B cell (primary cell): Measurements from ENCODE around the gene FOXN3. TPM values are rescaled to one million over a fixed set of nuclear protein-coding genes. Genes with fewer than 3 reads are reported as not detected.
A peak's percentile ranks its signal among the peaks of the same experiment; 100 is the strongest.

Experiments
- ATAC-seq: fragments of 200-7000 bp; cut with Tn5 transposase; one replicate; pipeline ENCODE4 v1.10.0; 2021; ENCODE audit warnings: low read depth, mild to moderate bottlenecking, moderate number of reproducible peaks, moderate library complexity
- CTCF ChIA-PET: fragments of 350-600 bp; sonication (Branson Sonifier 250); formaldehyde crosslinking; loops from one replicate; lab custom pipeline; 2021; ENCODE audit warnings: antibody characterized with exemption, inconsistent platforms; lab: Charles Lee
- POLR2A ChIA-PET: fragments of 350-600 bp; sonication (Branson Sonifier 250); formaldehyde crosslinking; loops from one replicate; lab custom pipeline; 2021; ENCODE audit warnings: antibody characterized with exemption; lab: Charles Lee
- DNase-seq: peaks from one replicate; pipeline ENCODE4 v3.0.0; 2013
- H2AFZ ChIP-seq: 2 replicates; pipeline ENCODE4 v1.6.1; 2012; ENCODE audit warnings: mild to moderate bottlenecking, low read depth, low read length; ENCODE audit not compliant: insufficient read depth, poor library complexity, severe bottlenecking
- H3K27ac ChIP-seq, 2 donors: 1 replicate in 1 of 2; 2 replicates in 1 of 2; pipeline ENCODE4 v1.5.1; 2012 to 2013; ENCODE audit warnings: low read length in 2 of 2, mild to moderate bottlenecking in 2 of 2, moderate library complexity in 1 of 2
- H3K27me3 ChIP-seq, 4 experiments: fragments of 200-600 bp in 1 of 4; sonication (generic) in 1 of 4; replicated peaks in 1 of 4; 1 replicate in 2 of 4; 2 replicates in 2 of 4; pipeline versions ENCODE4 v1.6.1 to v1.7.0; 2013 to 2016; ENCODE audit warnings: low read length in 3 of 4, mild to moderate bottlenecking in 2 of 4, mixed read lengths in 1 of 4, moderate library complexity in 1 of 4; ENCODE audit not compliant: insufficient read depth in 4 of 4, control insufficient read depth in 3 of 4; ENCODE audit errors: control extremely low read depth in 1 of 4
- H3K36me3 ChIP-seq, 2 experiments: replicated peaks in 1 of 2; 1 replicate in 1 of 2; 2 replicates in 1 of 2; pipeline versions ENCODE4 v1.6.1 to v1.7.1; 2013; ENCODE audit warnings: low read length in 1 of 2; ENCODE audit not compliant: insufficient read depth in 2 of 2, control insufficient read depth in 1 of 2; ENCODE audit errors: control extremely low read depth in 1 of 2, extremely low read depth in 1 of 2
- H3K4me1 ChIP-seq, 2 donors: fragments of 200-600 bp in 1 of 2; sonication (generic) in 1 of 2; 1 replicate in 1 of 2; 2 replicates in 1 of 2; pipeline versions ENCODE4 v1.5.1 to v1.6.1; 2013 to 2017; ENCODE audit warnings: low read length in 2 of 2; ENCODE audit not compliant: control insufficient read depth in 2 of 2, insufficient read depth in 2 of 2
- H3K4me2 ChIP-seq: replicated peaks from 2 replicates; pipeline ENCODE3; 2012; ENCODE audit warnings: mild to moderate bottlenecking, low read depth, low read length; ENCODE audit not compliant: poor library complexity, severe bottlenecking
- H3K4me3 ChIP-seq, 5 experiments: fragments of 200-600 bp in 1 of 5; sonication (generic) in 1 of 5; 1 replicate in 3 of 5; 2 replicates in 2 of 5; pipeline versions ENCODE4 v1.5.1 to v1.7.0; 2011 to 2016; ENCODE audit warnings: low read length in 4 of 5, mild to moderate bottlenecking in 4 of 5, low read depth in 2 of 5, control low read depth in 1 of 5, moderate library complexity in 1 of 5; ENCODE audit not compliant: insufficient read depth in 1 of 5; ENCODE audit errors: control extremely low read depth in 1 of 5, extremely low read depth in 1 of 5
- H3K79me2 ChIP-seq: fragments of 200-600 bp; sonication (generic); one replicate; pipeline ENCODE4 v1.6.0; 2016; ENCODE audit warnings: low read length; ENCODE audit not compliant: control insufficient read depth, insufficient read depth
- H3K9ac ChIP-seq: fragments of 200-600 bp; sonication (generic); 2 replicates; pipeline ENCODE4 v1.6.1; 2017; ENCODE audit warnings: mild to moderate bottlenecking, low read length, moderate library complexity
- H3K9me3 ChIP-seq, 3 donors: one replicate each; pipeline versions ENCODE4 v1.6.1 to v1.7.1; 2013; ENCODE audit warnings: low read length in 2 of 3; ENCODE audit not compliant: control insufficient read depth in 2 of 3, insufficient read depth in 1 of 3; ENCODE audit errors: control extremely low read depth in 1 of 3
- H4K20me1 ChIP-seq: 2 replicates; pipeline ENCODE4 v1.6.0; 2012; ENCODE audit warnings: mild to moderate bottlenecking, low read length; ENCODE audit not compliant: insufficient read depth, control insufficient read depth, poor library complexity, severe bottlenecking
- H3K27ac Mint-ChIP-seq: one replicate; pipeline ENCODE4 v1.8.0; 2021; ENCODE audit warnings: mixed read lengths
- H3K27me3 Mint-ChIP-seq: one replicate; pipeline ENCODE4 v1.8.0; 2021; ENCODE audit warnings: mixed read lengths
- H3K4me1 Mint-ChIP-seq: one replicate; pipeline ENCODE4 v1.8.0; 2021; ENCODE audit warnings: mixed read lengths
- H3K4me3 Mint-ChIP-seq: one replicate; pipeline ENCODE4 v1.8.0; 2021; ENCODE audit warnings: mixed read lengths
- H3K9me3 Mint-ChIP-seq: one replicate; pipeline ENCODE4 v1.8.0; 2022; ENCODE audit warnings: mixed read lengths; ENCODE audit not compliant: insufficient read depth
- CTCF ChIP-seq: fragments of 200-600 bp; IDR thresholded peaks from one replicate; pipeline ENCODE4 v1.8.0; 2022; ENCODE audit warnings: antibody characterized with exemption, mild to moderate bottlenecking
- EZH2 ChIP-seq: IDR thresholded peaks from 2 replicates; pipeline ENCODE4 v1.6.1; 2012; ENCODE audit warnings: borderline replicate concordance, low read depth, mild to moderate bottlenecking, moderate library complexity, low read length; ENCODE audit not compliant: insufficient read depth, poor library complexity, severe bottlenecking
- WGBS: methylation state at CpG from one replicate; pipeline ENCODE4 v1.1.5; 2013; ENCODE audit warnings: missing lambda C conversion rate; ENCODE audit not compliant: insufficient coverage; 5-methylcytosine and 5-hydroxymethylcytosine counted together
- intact Hi-C: fragments of 100-400 bp; cut with micrococcal nuclease; formaldehyde crosslinking; loops from one replicate; pipeline ENCODE4 v1.10.0; 2022
- polyA minus RNA-seq: library from RNA; depleted of rRNA, polyadenylated mRNA; stranded (reverse); fragments of >200 nt; gene quantifications from 2 replicates; pipeline ENCODE4 v1.2.3, GENCODE V29; 2012
- polyA plus RNA-seq: library from polyadenylated mRNA; depleted of rRNA; stranded (reverse); fragments of >200 nt; gene quantifications from 2 replicates; pipeline ENCODE4 v1.2.3, GENCODE V29; 2012
- total RNA-seq, 2 donors: library from RNA; stranded (reverse); fragments of 120-200 nt in 1 of 2; gene quantifications; 1 replicate in 1 of 2; 2 replicates in 1 of 2; pipeline versions ENCODE4 v1.2.3 to v1.2.4, GENCODE V29; 2013 to 2022

The FOXN3 gene
- total RNA-seq (98.2 and 101 TPM in 2 replicates), polyA plus RNA-seq (75.4 and 80.6 TPM in 2 replicates), polyA minus RNA-seq (68.0 and 126 TPM in 2 replicates)
- 64.0 TPM for total RNA-seq (2013)

GRCh38 chr14:89417091-89417464 lies at the start of gene FOXN3:
FOXN3 (minus strand) TSS chr14:89417233; CDS start chr14:89412476, 4,757 bp downstream.
- POLR2A ChIA-PET, result no interaction called here
- ATAC-seq (peak; percentile 66), DNase-seq (peak; percentile 94)
- peak within 1 kb of the TSS; percentile 77 to 94 (median 83) for H3K4me3 ChIP-seq
- H3K9ac ChIP-seq, result peak within 1 kb of the TSS; percentile 95
- H3K9me3 ChIP-seq, result no peaks in the 10 kb centered on the region
- peaks cover 37% of the 10 kb centered on the region for H3K4me1 Mint-ChIP-seq
- peak within 1 kb of the TSS; percentile 95 for H3K4me2 ChIP-seq
- intact Hi-C loops, result loop anchor here (1.0 to 5.0 kb wide), 9 partner anchors 13 to 538 kb away; partner anchors contain the start of genes EFCAB11 and TDP1
- H3K79me2 ChIP-seq, result peaks cover 69% of the 10 kb centered on the region
- peaks cover 5% of the 10 kb centered on the region for H4K20me1 ChIP-seq
- H3K4me3 Mint-ChIP-seq, result peak within 1 kb of the TSS; percentile 92
- peaks cover 15 to 18% of the 10 kb centered on the region in 2 donors for H3K4me1 ChIP-seq
- TF ChIP-seq CTCF (no peak), EZH2 (no peak)
- peak within 1 kb of the TSS; percentile 92 for H2AFZ ChIP-seq
- 1% methylated on average over 54 of the region's 54 CpGs for WGBS
- H3K36me3 ChIP-seq, result peaks cover 0 to 7% of the 10 kb centered on the region in 2 experiments
- peak within 1 kb of the TSS; percentile 91 to 94 for H3K27ac ChIP-seq
- CTCF ChIA-PET, result interaction anchor here (0.7 to 2.2 kb wide), 2 partner anchors 33 to 221 kb away, joined by 4 to 15 read pairs; no protein-coding TSS in a partner anchor
- no peaks in the 10 kb centered on the region for H3K27me3 ChIP-seq
- no peaks in the 10 kb centered on the region for H3K9me3 Mint-ChIP-seq
- H3K27ac Mint-ChIP-seq, result peak within 1 kb of the TSS; percentile 95
- no peaks in the 10 kb centered on the region for H3K27me3 Mint-ChIP-seq

- no peaks in the 10 kb centered on the region for H3K27me3 ChIP-seq
- peaks cover 22 to 34% of the 10 kb centered on the region in 2 donors for H3K4me1 ChIP-seq
- Mint-ChIP-seq H3K27ac (peak overlapping the region; percentile 65), H3K27me3 (no peaks in the 10 kb centered on the region), H3K4me3 (peak overlapping the region; percentile 26), H3K4me1 (peaks cover 53% of the 10 kb centered on the region), H3K9me3 (no peaks in the 10 kb centered on the region)
- H3K27ac ChIP-seq, result peak overlapping the region; percentile 14 to 54
- no peak overlapping the region for H3K4me3 ChIP-seq
- ATAC-seq, result peak; percentile 44
- H3K9me3 ChIP-seq, result peaks cover 0 to 14% (median 6%) of the 10 kb centered on the region in 3 donors
- H3K36me3 ChIP-seq, result peaks cover 0 to 5% of the 10 kb centered on the region in 2 experiments
- H3K9ac ChIP-seq, result no peak overlapping the region
- TF ChIP-seq CTCF, result no peak
- POLR2A ChIA-PET, result no interaction called here
- 15% methylated on average over 2 of the region's 5 CpGs for WGBS
- H4K20me1 ChIP-seq, result no peaks in the 10 kb centered on the region
- H3K4me2 ChIP-seq, result peak overlapping the region; percentile 31
- H2AFZ ChIP-seq, result peak overlapping the region; percentile 21
- H3K79me2 ChIP-seq, result peaks cover 14% of the 10 kb centered on the region
- CTCF ChIA-PET, result no interaction called here
- peak; percentile 32 for DNase-seq
- intact Hi-C loops, result no loop called here
Observed at GRCh38 chr14:89466484-89466883, 49.5 kb upstream of the FOXN3 start.
